ENCODE data around the gene CRISPLD2. TPM values are rescaled to one million over a fixed set of nuclear protein-coding genes. Genes with fewer than 3 reads are reported as not detected.

Gene CRISPLD2
- total and polyA plus RNA-seq, 10 of the 15 experiments (the other 5 are each of a cell fraction or from before 2014, with no cell fraction given), result 0.03 to 0.30 (median 0.08) TPM; not detected in 5

DNA sequence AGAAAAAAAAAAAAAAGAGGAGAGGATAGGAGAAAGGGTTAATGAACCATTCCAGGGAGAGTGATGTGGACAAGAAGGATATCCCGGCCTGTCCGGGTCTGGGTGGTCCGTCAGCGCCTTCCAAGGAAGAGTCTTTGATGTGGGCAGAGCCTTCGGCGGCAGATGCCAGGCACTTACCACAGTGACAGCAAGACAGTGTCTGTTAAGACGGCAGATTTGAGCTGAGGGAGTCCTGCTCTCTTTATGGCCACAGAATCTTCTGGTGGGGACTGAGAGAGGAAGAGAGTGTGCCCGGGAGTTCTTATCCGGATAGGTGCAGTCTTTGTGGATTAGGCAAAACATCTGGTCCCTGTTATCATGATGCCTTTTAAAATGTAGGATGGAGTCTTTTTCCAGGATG is 96.4 kb downstream of the CRISPLD2 start:
- H3K27ac ChIP-seq (ENCODE audit: control insufficient read depth, insufficient read depth), result no peak overlapping the region
- DNase-seq (ENCODE audit: low read depth, low spot score) (no peak), ATAC-seq (no peak; the same call in 2 of the 3 replicates), FAIRE-seq (no peak)
- H3K4me2 ChIP-seq (ENCODE audit: control insufficient read depth, insufficient read depth), result no peak overlapping the region
- H3K9me3 ChIP-seq (replicated peaks; ENCODE audit: control insufficient read depth, insufficient read depth, low read length), result no peaks in the 10 kb centered on the region
- peaks cover 3 to 5% of the 10 kb centered on the region in 2 experiments; a peak in 3 of 4 replicates for H3K27me3 ChIP-seq (replicated peaks in 1 of 2; ENCODE audit: control insufficient read depth in 2 of 2, insufficient read depth in 2 of 2, low read length in 1 of 2)
- H4K20me1 ChIP-seq (ENCODE audit: control insufficient read depth, insufficient read depth), result no peaks in the 10 kb centered on the region
- no peaks in the 10 kb centered on the region for H3K4me1 ChIP-seq (ENCODE audit: control insufficient read depth, insufficient read depth, low read length)
- 30% methylated on average over 9 of the region's 9 CpGs for WGBS (ENCODE audit: insufficient coverage, insufficient replicate concordance, low lambda C conversion rate, missing lambda C conversion rate)
- H3K79me2 ChIP-seq (ENCODE audit: control insufficient read depth, insufficient read depth, low read length), result no peaks in the 10 kb centered on the region
- no peaks in the 10 kb centered on the region for H3K36me3 ChIP-seq (ENCODE audit: control insufficient read depth in 2 of 2, insufficient read depth in 2 of 2, low read length in 1 of 2)
- in situ Hi-C loops (cut with MboI), result no loop called here
- no TSS peak for BruUV-seq (replicated peaks)
- H3K9ac ChIP-seq (ENCODE audit: control insufficient read depth, insufficient read depth, low read length), result no peak overlapping the region
- ChIA-PET POLR2A (no interaction called here), CTCF (interaction anchor here (0.7 to 1.3 kb wide), 3 partner anchors 9 to 293 kb away, joined by 3 to 7 read pairs (median 3); no protein-coding TSS in a partner anchor), RAD21 (ENCODE audit: unreplicated experiment) (interaction anchor here (1.4 kb wide), 1 partner anchor 53 kb away, joined by 3 read pairs; no protein-coding TSS in a partner anchor), SMC1A (ENCODE audit: uncharacterized antibody, unreplicated experiment) (interaction anchor here (0.7 to 1.7 kb wide), 3 partner anchors 50 to 163 kb away, joined by 3 to 6 read pairs (median 3); no protein-coding TSS in a partner anchor)
- H2AFZ ChIP-seq (ENCODE audit: control insufficient read depth, low read depth, low read length), result no peak overlapping the region
- intact Hi-C loops (cut with micrococcal nuclease; ENCODE audit: unreplicated experiment), result no loop called here
- no peak overlapping the region for H3K4me3 ChIP-seq
- TF ChIP-seq ZNF217 (IDR thresholded peaks at IDR 0.05), result no peak
- TF ChIP-seq, protein P1, sequence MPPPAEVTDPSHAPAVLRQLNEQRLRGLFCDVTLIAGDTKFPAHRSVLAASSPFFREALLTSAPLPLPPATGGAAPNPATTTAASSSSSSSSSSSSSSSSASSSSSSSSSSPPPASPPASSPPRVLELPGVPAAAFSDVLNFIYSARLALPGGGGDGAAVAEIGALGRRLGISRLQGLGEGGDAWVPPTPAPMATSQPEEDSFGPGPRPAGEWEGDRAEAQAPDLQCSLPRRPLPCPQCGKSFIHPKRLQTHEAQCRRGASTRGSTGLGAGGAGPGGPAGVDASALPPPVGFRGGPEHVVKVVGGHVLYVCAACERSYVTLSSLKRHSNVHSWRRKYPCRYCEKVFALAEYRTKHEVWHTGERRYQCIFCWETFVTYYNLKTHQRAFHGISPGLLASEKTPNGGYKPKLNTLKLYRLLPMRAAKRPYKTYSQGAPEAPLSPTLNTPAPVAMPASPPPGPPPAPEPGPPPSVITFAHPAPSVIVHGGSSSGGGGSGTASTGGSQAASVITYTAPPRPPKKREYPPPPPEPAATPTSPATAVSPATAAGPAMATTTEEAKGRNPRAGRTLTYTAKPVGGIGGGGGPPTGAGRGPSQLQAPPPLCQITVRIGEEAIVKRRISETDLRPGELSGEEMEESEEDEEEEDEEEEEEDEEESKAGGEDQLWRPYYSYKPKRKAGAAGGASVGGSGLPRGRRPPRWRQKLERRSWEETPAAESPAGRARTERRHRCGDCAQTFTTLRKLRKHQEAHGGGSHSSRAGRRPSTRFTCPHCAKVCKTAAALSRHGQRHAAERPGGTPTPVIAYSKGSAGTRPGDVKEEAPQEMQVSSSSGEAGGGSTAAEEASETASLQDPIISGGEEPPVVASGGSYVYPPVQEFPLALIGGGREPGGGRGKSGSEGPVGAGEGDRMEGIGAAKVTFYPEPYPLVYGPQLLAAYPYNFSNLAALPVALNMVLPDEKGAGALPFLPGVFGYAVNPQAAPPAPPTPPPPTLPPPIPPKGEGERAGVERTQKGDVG (CRISPR knock-in tag; IDR thresholded peaks at IDR 0.05), result no peak
- TF ChIP-seq, protein P2, sequence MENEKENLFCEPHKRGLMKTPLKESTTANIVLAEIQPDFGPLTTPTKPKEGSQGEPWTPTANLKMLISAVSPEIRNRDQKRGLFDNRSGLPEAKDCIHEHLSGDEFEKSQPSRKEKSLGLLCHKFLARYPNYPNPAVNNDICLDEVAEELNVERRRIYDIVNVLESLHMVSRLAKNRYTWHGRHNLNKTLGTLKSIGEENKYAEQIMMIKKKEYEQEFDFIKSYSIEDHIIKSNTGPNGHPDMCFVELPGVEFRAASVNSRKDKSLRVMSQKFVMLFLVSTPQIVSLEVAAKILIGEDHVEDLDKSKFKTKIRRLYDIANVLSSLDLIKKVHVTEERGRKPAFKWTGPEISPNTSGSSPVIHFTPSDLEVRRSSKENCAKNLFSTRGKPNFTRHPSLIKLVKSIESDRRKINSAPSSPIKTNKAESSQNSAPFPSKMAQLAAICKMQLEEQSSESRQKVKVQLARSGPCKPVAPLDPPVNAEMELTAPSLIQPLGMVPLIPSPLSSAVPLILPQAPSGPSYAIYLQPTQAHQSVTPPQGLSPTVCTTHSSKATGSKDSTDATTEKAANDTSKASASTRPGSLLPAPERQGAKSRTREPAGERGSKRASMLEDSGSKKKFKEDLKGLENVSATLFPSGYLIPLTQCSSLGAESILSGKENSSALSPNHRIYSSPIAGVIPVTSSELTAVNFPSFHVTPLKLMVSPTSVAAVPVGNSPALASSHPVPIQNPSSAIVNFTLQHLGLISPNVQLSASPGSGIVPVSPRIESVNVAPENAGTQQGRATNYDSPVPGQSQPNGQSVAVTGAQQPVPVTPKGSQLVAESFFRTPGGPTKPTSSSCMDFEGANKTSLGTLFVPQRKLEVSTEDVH (IDR thresholded peaks at IDR 0.05; ENCODE audit: low read depth, partially characterized antibody), result no peak
- TF ChIP-seq, protein P3, sequence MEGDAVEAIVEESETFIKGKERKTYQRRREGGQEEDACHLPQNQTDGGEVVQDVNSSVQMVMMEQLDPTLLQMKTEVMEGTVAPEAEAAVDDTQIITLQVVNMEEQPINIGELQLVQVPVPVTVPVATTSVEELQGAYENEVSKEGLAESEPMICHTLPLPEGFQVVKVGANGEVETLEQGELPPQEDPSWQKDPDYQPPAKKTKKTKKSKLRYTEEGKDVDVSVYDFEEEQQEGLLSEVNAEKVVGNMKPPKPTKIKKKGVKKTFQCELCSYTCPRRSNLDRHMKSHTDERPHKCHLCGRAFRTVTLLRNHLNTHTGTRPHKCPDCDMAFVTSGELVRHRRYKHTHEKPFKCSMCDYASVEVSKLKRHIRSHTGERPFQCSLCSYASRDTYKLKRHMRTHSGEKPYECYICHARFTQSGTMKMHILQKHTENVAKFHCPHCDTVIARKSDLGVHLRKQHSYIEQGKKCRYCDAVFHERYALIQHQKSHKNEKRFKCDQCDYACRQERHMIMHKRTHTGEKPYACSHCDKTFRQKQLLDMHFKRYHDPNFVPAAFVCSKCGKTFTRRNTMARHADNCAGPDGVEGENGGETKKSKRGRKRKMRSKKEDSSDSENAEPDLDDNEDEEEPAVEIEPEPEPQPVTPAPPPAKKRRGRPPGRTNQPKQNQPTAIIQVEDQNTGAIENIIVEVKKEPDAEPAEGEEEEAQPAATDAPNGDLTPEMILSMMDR (IDR thresholded peaks at IDR 0.05 in 2 of 3, conservative IDR thresholded peaks at IDR 0.05 in 1 of 3; ENCODE audit: control insufficient read depth in 2 of 3, extremely low read depth in 1 of 3, insufficient read depth in 1 of 3, low read depth in 3 of 3, low read length in 3 of 3), result no peak
- TF ChIP-seq TARDBP (IDR thresholded peaks at IDR 0.05; ENCODE audit: borderline replicate concordance), result no peak
- no peak for TF ChIP-seq STAT1 (conservative IDR thresholded peaks at IDR 0.05)
- no peak for TF ChIP-seq GATAD2B (conservative IDR thresholded peaks at IDR 0.05; ENCODE audit: low read depth)
- TF ChIP-seq CHD2 (IDR thresholded peaks at IDR 0.05; ENCODE audit: borderline replicate concordance, low read depth, low read length), result no peak
- no peak for TF ChIP-seq POLR2AphosphoS2 (IDR thresholded peaks at IDR 0.05; ENCODE audit: low read depth, low read length)
- TF ChIP-seq, protein P4, sequence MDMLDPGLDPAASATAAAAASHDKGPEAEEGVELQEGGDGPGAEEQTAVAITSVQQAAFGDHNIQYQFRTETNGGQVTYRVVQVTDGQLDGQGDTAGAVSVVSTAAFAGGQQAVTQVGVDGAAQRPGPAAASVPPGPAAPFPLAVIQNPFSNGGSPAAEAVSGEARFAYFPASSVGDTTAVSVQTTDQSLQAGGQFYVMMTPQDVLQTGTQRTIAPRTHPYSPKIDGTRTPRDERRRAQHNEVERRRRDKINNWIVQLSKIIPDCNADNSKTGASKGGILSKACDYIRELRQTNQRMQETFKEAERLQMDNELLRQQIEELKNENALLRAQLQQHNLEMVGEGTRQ (IDR thresholded peaks at IDR 0.05; ENCODE audit: borderline replicate concordance, low read depth, low read length), result no peak
- TF ChIP-seq MXI1 (IDR thresholded peaks at IDR 0.05; ENCODE audit: low read depth, low read length), result no peak
- no peak for TF ChIP-seq SUPT20H (IDR thresholded peaks at IDR 0.05; ENCODE audit: borderline replicate concordance, control insufficient read depth, low read depth, low read length)
- no peak for TF ChIP-seq CHD4 (IDR thresholded peaks at IDR 0.05)
- TF ChIP-seq NFYB (IDR thresholded peaks at IDR 0.05; ENCODE audit: insufficient read depth, low read depth, low read length), result no peak

Data from GM12878 (cell line).